Fibroblast of mammary gland (primary cell): ENCODE data around the gene DISP1.
A peak's percentile ranks its signal among the peaks of the same experiment; 100 is the strongest.

Experiments
- DNase-seq: peaks from one replicate; pipeline ENCODE4 v3.0.0-alpha.2; 2010; ENCODE audit warnings: low read depth
- H3K4me3 ChIP-seq: 2 replicates; pipeline ENCODE4 v1.5.1; 2011; ENCODE audit warnings: low read depth, mild to moderate bottlenecking, low read length, moderate library complexity; ENCODE audit not compliant: control insufficient read depth
- TF ChIP-seq, protein P1 (sequence below): conservative IDR thresholded peaks from 2 replicates; pipeline ENCODE4 v1.5.1; 2011; ENCODE audit warnings: low read depth, low read length, inconsistent platforms; ENCODE audit not compliant: control insufficient read depth, insufficient read depth

Gene DISP1

DNA sequence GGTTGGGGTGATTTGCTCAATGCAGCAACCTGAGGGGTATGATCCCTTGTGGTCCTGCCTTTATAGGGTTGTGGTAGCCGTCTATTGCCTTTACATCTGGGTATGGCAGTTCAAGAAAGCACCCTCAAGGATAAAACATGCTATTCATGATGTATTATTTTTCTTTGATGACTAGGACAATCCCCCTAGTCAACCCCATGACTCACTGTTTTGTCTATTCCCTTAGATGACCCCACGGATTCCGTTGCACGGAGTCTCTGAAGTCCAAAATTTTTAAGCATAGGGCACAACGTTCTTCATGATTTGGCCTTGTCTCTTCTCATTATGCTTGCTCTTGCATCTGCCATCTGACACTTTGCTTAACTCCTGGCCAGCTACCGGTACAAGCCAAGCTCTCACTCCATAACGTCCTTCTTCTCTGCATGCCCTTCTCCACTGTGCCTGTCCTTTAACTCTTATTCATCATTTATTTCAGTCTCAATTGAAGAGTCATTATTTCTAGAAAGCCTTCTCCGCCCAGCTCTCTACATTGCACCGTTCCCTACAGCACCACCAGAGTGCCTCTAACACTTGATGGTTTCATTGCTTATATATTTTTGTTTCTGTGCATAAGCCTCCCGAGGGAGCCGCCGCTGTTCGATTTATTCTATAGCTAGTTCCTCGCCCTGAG is 838 bp upstream of the DISP1 start:
- peak; percentile 83 for DNase-seq
- TF ChIP-seq, protein P1, sequence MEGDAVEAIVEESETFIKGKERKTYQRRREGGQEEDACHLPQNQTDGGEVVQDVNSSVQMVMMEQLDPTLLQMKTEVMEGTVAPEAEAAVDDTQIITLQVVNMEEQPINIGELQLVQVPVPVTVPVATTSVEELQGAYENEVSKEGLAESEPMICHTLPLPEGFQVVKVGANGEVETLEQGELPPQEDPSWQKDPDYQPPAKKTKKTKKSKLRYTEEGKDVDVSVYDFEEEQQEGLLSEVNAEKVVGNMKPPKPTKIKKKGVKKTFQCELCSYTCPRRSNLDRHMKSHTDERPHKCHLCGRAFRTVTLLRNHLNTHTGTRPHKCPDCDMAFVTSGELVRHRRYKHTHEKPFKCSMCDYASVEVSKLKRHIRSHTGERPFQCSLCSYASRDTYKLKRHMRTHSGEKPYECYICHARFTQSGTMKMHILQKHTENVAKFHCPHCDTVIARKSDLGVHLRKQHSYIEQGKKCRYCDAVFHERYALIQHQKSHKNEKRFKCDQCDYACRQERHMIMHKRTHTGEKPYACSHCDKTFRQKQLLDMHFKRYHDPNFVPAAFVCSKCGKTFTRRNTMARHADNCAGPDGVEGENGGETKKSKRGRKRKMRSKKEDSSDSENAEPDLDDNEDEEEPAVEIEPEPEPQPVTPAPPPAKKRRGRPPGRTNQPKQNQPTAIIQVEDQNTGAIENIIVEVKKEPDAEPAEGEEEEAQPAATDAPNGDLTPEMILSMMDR = no peak
- no peak overlapping the region for H3K4me3 ChIP-seq

DNA sequence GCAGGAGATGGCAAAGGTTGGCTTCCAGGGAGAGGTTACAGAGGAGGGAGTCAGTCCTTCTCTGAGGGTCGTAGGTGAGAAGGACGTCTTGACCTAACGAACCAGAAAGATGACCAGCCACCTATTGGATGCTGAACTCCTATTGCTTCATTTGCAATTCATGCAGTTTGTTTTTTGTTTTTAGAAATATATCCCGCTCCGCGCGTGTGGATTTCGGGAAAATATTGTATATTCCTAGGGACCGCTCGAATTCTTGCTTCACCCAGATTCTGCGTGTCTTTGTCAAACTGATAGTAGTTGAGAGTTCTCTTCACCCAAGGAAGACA is 564 bp downstream of the DISP1 start:
- peak overlapping the region; percentile 89 for H3K4me3 ChIP-seq
- no peak for DNase-seq
- TF ChIP-seq, protein P1 = no peak

DNA sequence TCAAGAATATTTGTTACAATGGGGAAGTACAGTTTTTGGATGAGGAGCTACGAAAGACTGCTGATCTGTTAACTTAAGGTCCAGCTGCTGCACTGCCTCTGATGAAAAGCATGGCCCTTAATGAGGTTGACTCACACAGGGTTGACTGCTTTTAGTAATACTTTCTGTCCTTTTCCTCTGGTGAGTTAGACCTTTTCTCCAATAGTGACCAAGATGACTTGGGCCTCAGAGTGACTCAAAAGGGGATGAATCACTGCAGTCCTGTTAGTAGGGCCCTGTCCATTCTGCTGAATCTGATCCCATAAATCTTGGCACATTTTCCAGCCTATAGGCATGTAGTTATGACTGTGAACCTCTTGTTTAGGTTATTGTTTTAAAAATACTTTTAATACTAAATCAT is 2.7 kb downstream of the DISP1 start:
- peak; percentile 99 for DNase-seq
- TF ChIP-seq, protein P1 = no peak
- peak overlapping the region; percentile 22 for H3K4me3 ChIP-seq

DNA sequence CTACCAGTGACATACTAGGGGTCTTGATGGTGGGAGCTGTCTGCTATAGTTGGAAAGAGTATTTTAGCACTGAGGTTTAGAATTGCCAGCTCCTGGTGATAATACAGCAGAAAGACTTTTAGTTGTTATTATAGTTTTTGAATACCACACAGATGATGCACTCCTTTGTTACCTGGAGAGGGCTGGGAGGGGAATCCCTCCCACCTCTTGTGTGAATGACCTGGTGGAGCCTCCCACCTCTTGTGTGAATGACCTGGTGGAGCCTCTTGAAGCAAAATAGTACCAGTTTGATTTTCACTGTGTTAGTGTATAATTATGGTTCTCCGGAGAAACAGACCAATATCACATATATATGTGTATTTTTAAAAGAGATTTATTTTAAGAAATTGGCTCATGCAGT is 3.3 kb downstream of the DISP1 start:
- no peak overlapping the region for H3K4me3 ChIP-seq
- TF ChIP-seq, protein P1 = no peak
- DNase-seq = no peak

DNA sequence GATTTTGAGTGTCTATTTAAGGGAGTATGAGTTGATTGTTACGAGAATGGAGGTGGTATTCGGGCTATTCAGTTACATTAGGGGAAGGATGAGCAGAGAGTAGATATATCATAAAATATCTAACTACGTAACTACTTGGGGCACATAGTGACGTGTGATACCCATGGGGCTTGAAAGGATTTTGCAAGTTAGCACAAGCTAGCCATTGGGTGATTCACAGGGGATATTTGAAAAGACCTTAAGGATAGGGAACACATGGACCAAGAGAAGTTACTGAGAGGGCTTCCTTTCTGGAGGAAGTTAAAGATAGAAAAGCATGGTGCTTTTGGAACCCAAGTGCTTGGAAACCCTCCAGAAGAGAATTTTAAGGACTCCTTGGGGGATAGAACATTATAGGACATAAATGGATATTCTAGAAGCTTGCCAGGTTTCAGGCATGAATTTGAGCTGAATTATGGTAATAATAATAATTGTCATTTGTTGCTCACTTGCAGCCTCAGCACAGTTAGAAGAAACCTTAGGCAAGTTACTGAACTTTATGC is 5.4 kb downstream of the DISP1 start:
- TF ChIP-seq, protein P1 = no peak
- peak; percentile 62 for DNase-seq
- no peak overlapping the region for H3K4me3 ChIP-seq

DNA sequence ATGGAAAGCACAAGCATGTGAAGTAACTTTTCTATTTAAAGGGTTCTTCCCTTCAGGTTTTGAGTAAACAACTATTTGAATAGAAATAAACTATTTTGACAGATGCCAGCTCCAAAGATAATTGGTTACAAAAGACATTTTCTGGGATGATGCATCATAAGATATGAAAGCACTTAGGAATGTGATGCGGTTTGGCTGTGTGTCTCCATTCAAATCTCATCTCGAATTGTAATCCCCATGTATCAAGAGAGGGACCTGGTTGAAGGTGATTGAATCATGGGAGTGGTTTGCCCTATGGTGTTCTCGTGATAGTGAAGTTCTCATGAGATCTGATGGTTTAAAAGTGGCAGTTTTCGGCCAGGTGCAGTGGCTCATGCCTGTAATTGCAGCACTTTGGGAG is 6.4 kb downstream of the DISP1 start:
- DNase-seq = peak; percentile 68

More for the DNA sequence above, 6.4 kb downstream of the DISP1 start:
- no peak overlapping the region for H3K4me3 ChIP-seq
- TF ChIP-seq, protein P1 = no peak
